Keratinocyte (primary cell): ENCODE results near the gene PTPRR. TPM values are rescaled to one million over a fixed set of nuclear protein-coding genes. Genes with fewer than 3 reads are reported as not detected.

Experiments used
- DNase-seq: peaks from one replicate; pipeline ENCODE4 v3.0.0-alpha.2; 2011; ENCODE audit warnings: low read depth, missing footprints, low spot score
- FAIRE-seq: peaks from 2 replicates; lab custom pipeline; 2011; peaks lifted over from hg19 to GRCh38; lab: Jason Lieb, UNC
- H2AFZ ChIP-seq: 2 replicates; pipeline ENCODE4 v1.6.0; 2012; ENCODE audit warnings: low read length, control low read depth, inconsistent platforms; ENCODE audit not compliant: control insufficient read depth
- H3K27ac ChIP-seq: 2 replicates; pipeline ENCODE4 v1.5.1; 2011; ENCODE audit warnings: low read length; ENCODE audit not compliant: control insufficient read depth, insufficient read depth
- H3K27me3 ChIP-seq: 3 replicates; pipeline ENCODE4 v1.6.0; 2011; ENCODE audit warnings: low read length; ENCODE audit not compliant: control insufficient read depth, insufficient read depth; ENCODE audit errors: extremely low read depth
- H3K36me3 ChIP-seq, 2 experiments: 2 replicates in 1 of 2; 3 replicates in 1 of 2; pipeline ENCODE4 v1.5.1; 2011; ENCODE audit warnings: low read length in 2 of 2, mild to moderate bottlenecking in 1 of 2; ENCODE audit not compliant: control insufficient read depth in 2 of 2, insufficient read depth in 2 of 2; ENCODE audit errors: extremely low read depth in 1 of 2
- H3K4me1 ChIP-seq: 3 replicates; pipeline ENCODE4 v1.5.1; 2011; ENCODE audit warnings: low read length; ENCODE audit not compliant: control insufficient read depth, insufficient read depth; ENCODE audit errors: extremely low read depth
- H3K4me2 ChIP-seq: 3 replicates; pipeline ENCODE4 v1.6.0; 2011; ENCODE audit warnings: low read depth, low read length; ENCODE audit not compliant: control insufficient read depth, insufficient read depth; ENCODE audit errors: extremely low read depth
- H3K4me3 ChIP-seq, 3 experiments: fragments of 200-600 bp in 1 of 3; sonication (generic) in 1 of 3; 2 replicates in 2 of 3; 3 replicates in 1 of 3; pipeline ENCODE4 v1.5.1; 2011 to 2016; ENCODE audit warnings: low read length in 3 of 3, mild to moderate bottlenecking in 3 of 3, control low read depth in 2 of 3, inconsistent platforms in 1 of 3, low read depth in 1 of 3, mixed read lengths in 1 of 3, mixed run types in 1 of 3, moderate library complexity in 1 of 3; ENCODE audit not compliant: control insufficient read depth in 2 of 3, insufficient read depth in 2 of 3; ENCODE audit errors: extremely low read depth in 1 of 3
- H3K79me2 ChIP-seq: 2 replicates; pipeline ENCODE4 v1.6.0; 2012; ENCODE audit warnings: low read length; ENCODE audit not compliant: control insufficient read depth, insufficient read depth
- H3K9ac ChIP-seq: 3 replicates; pipeline ENCODE4 v1.6.0; 2011; ENCODE audit warnings: low read length; ENCODE audit not compliant: control insufficient read depth, insufficient read depth; ENCODE audit errors: extremely low read depth
- H3K9me1 ChIP-seq: 3 replicates; pipeline ENCODE4 v1.6.0; 2011; ENCODE audit warnings: low read length; ENCODE audit not compliant: control insufficient read depth, insufficient read depth; ENCODE audit errors: extremely low read depth
- H3K9me3 ChIP-seq: 2 replicates; pipeline ENCODE4 v1.5.1; 2012; ENCODE audit warnings: low read depth, low read length; ENCODE audit not compliant: control insufficient read depth
- H4K20me1 ChIP-seq: 3 replicates; pipeline ENCODE4 v1.6.0; 2011; ENCODE audit warnings: low read length; ENCODE audit not compliant: control insufficient read depth, insufficient read depth; ENCODE audit errors: extremely low read depth
- EZH2 ChIP-seq: IDR thresholded peaks from one replicate; pipeline ENCODE4 v1.6.1; 2012; ENCODE audit warnings: inconsistent platforms, mild to moderate bottlenecking, low read length, moderate library complexity
- dilution Hi-C: fragments of 300-500 bp; cut with MboI; formaldehyde crosslinking; loops from one replicate; pipeline ENCODE4 v1.7.0; 2020; ENCODE audit warnings: low sequenced_read_pairs; ENCODE audit not compliant: extremely low pct_ligation_motif_present
- polyA plus RNA-seq, 5 experiments: library from polyadenylated mRNA; depleted of rRNA in 3 of 5; stranded (reverse) in 3 of 5; stranded (forward) in 1 of 5; unstranded in 1 of 5; fragments of >200 nt; gene quantifications; 1 replicate in 1 of 5; 2 replicates in 3 of 5; 3 replicates in 1 of 5; pipeline versions ENCODE4 v1.2.1 to v1.2.3, GENCODE V29; 2011 to 2012; ENCODE audit warnings: missing spikeins in 2 of 5, low read depth in 1 of 5, low replicate concordance in 1 of 5
- TF ChIP-seq, protein P1 (sequence below), 3 experiments: IDR thresholded peaks in 1 of 3; conservative IDR thresholded peaks in 1 of 3; optimal IDR thresholded peaks in 1 of 3; 2 replicates in 2 of 3; 3 replicates in 1 of 3; pipeline versions ENCODE3 to v1.5.1; 2011; ENCODE audit warnings: low read length in 3 of 3, mild to moderate bottlenecking in 3 of 3, moderate library complexity in 2 of 3, control low read depth in 1 of 3, inconsistent platforms in 1 of 3; ENCODE audit not compliant: insufficient read depth in 2 of 3; ENCODE audit errors: extremely low read depth in 1 of 3

PTPRR gene
- polyA plus RNA-seq, 1 donor (not counting 4 experiments of a cell fraction or from before 2014, with no cell fraction given), result 3.1 TPM

DNA sequence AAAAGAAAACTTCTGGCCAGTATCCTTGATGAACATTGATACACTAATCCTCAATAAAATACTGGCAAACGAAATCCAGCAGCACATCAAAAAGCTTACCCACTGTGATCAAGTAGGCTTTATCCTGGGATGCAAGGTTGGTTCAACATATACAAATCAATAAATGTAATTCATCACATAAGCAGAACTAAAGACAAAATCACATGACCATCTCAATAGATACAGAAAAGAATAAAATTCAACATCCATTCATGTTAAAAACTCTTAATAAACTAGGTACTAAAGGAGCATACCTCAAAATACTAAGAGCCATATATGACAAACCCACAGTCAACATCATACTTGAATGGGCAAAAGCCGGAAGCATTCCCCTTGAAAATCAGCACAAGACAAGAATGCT is 211.5 kb downstream of the PTPRR start:
- no peak overlapping the region for H3K4me2 ChIP-seq
- no peaks in the 10 kb centered on the region for H3K79me2 ChIP-seq
- FAIRE-seq (no peak), DNase-seq (no peak)
- no peak overlapping the region for H3K4me3 ChIP-seq
- no peak overlapping the region for H3K9ac ChIP-seq
- no peaks in the 10 kb centered on the region for H3K36me3 ChIP-seq
- dilution Hi-C loops, result no loop called here
- H3K9me3 ChIP-seq, result no peaks in the 10 kb centered on the region
- no peaks in the 10 kb centered on the region for H3K27me3 ChIP-seq
- H3K27ac ChIP-seq, result no peak overlapping the region
- no peak for TF ChIP-seq EZH2
- TF ChIP-seq, protein P1, sequence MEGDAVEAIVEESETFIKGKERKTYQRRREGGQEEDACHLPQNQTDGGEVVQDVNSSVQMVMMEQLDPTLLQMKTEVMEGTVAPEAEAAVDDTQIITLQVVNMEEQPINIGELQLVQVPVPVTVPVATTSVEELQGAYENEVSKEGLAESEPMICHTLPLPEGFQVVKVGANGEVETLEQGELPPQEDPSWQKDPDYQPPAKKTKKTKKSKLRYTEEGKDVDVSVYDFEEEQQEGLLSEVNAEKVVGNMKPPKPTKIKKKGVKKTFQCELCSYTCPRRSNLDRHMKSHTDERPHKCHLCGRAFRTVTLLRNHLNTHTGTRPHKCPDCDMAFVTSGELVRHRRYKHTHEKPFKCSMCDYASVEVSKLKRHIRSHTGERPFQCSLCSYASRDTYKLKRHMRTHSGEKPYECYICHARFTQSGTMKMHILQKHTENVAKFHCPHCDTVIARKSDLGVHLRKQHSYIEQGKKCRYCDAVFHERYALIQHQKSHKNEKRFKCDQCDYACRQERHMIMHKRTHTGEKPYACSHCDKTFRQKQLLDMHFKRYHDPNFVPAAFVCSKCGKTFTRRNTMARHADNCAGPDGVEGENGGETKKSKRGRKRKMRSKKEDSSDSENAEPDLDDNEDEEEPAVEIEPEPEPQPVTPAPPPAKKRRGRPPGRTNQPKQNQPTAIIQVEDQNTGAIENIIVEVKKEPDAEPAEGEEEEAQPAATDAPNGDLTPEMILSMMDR (optimal IDR thresholded peaks at IDR 0.05 in 1 of 3, IDR thresholded peaks at IDR 0.05 in 1 of 3, conservative IDR thresholded peaks at IDR 0.05 in 1 of 3; ENCODE audit: extremely low read depth in 1 of 3, insufficient read depth in 2 of 3, low read length in 3 of 3), result no peak
- no peaks in the 10 kb centered on the region for H4K20me1 ChIP-seq
- no peaks in the 10 kb centered on the region for H3K4me1 ChIP-seq
- no peak overlapping the region for H2AFZ ChIP-seq
- no peaks in the 10 kb centered on the region for H3K9me1 ChIP-seq

DNA sequence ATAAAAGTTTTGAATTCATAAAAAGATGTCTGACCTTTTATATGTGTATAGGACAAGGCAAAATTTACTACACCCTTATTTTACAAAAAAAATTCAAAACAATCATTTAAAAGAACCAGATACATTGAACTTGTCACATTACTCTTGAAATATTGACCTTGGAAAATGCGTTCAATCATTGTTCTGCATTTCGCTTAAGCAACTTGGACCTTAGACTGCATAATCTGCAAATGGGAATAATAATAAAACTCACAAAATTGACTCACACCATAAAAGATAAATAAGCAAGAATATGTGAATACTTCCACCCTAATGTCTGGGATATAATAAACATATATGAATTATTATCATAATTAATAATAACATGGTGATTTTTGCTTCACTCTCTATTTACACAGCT is 213.9 kb downstream of the PTPRR start:
- no peaks in the 10 kb centered on the region for H3K36me3 ChIP-seq
- TF ChIP-seq EZH2, result no peak
- TF ChIP-seq, protein P1 (optimal IDR thresholded peaks at IDR 0.05 in 1 of 3, IDR thresholded peaks at IDR 0.05 in 1 of 3, conservative IDR thresholded peaks at IDR 0.05 in 1 of 3; ENCODE audit: extremely low read depth in 1 of 3, insufficient read depth in 2 of 3, low read length in 3 of 3), result no peak
- H4K20me1 ChIP-seq, result no peaks in the 10 kb centered on the region
- no peak overlapping the region for H2AFZ ChIP-seq
- H3K9me1 ChIP-seq, result no peaks in the 10 kb centered on the region
- dilution Hi-C loops, result no loop called here
- H3K27me3 ChIP-seq, result no peaks in the 10 kb centered on the region
- no peak overlapping the region for H3K4me2 ChIP-seq
- no peak for DNase-seq
- no peak overlapping the region for H3K9ac ChIP-seq
- H3K79me2 ChIP-seq, result no peaks in the 10 kb centered on the region
- no peaks in the 10 kb centered on the region for H3K9me3 ChIP-seq
- no peak overlapping the region for H3K4me3 ChIP-seq
- FAIRE-seq, result no peak
- no peaks in the 10 kb centered on the region for H3K4me1 ChIP-seq
- no peak overlapping the region for H3K27ac ChIP-seq
